Measurements from ENCODE around the gene CD3D.

CD3D gene

GRCh38 chr11:118295815-118296454, 46.6 kb downstream of the CD3D start:
- DNase-seq, result peak; percentile 69

- DNase-seq, result no peak
Observed at GRCh38 chr11:118295199-118295598, 47.3 kb downstream of the CD3D start.

- DNase-seq, result no peak
Observed at GRCh38 chr11:118294053-118294452, 48.5 kb downstream of the CD3D start.

GRCh38 chr11:118291477-118292135, 50.9 kb downstream of the CD3D start:
- no peak for DNase-seq

GRCh38 chr11:118290923-118291322, 51.6 kb downstream of the CD3D start:
- peak; percentile 59 for DNase-seq

GRCh38 chr11:118289401-118289800, 53.1 kb downstream of the CD3D start:
- no peak for DNase-seq

All from CD4-positive, alpha-beta T cell treated with Interleukin-17A for 4 hours (primary cell).